HEK293T (cell line): ENCODE measurements around the gene NFX1.
"Not testable (repeated sequence)": the region's sequence is repeated elsewhere in the genome, so short reads cannot be mapped to it uniquely, and the experiment has no call there.

ENCODE experiments used
- BHLHE40 ChIP-seq: fragments of 450-650 bp; IDR thresholded peaks from 2 replicates; pipeline ENCODE4 v1.6.1; 2016; ENCODE audit warnings: mild to moderate bottlenecking, moderate library complexity, borderline replicate concordance
- CTBP1 ChIP-seq: fragments of 450-650 bp; IDR thresholded peaks from 2 replicates; pipeline ENCODE4 v1.6.1; 2016; ENCODE audit warnings: borderline replicate concordance
- FOXA1 ChIP-seq: fragments of 450-650 bp; IDR thresholded peaks from 2 replicates; pipeline ENCODE4 v1.6.1; 2016; ENCODE audit warnings: mild to moderate bottlenecking
- FOXM1 ChIP-seq: fragments of 450-650 bp; IDR thresholded peaks from 2 replicates; pipeline ENCODE4 v1.6.1; 2017; ENCODE audit warnings: mild to moderate bottlenecking, borderline replicate concordance
- SUZ12 ChIP-seq: fragments of 450-650 bp; IDR thresholded peaks from 2 replicates; pipeline ENCODE4 v1.6.1; 2016; ENCODE audit warnings: mild to moderate bottlenecking

DNA sequence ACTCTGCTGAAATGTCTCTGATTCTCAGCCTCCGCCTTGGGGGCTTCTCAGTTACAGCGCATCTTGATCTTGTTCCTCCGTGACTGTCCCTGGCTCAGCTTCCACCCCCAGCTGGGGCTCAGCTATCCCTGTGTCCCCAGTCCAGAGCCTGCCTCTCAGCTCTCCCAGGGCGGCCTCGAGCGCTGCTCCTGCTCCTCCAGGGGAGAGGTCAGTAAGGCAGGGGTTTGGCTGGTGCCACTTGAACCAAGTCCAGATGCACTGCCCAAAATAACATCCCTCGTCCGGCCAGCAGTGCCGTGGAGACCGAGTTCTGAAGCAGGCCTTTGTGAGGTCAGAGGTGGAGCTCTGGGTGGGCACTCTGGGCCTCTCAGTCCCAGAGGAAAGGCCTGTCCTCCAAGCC lies 112.1 kb downstream of the NFX1 start, which contains the start of gene AQP7:
- not testable (repeated sequence) for TF ChIP-seq SUZ12, FOXA1, FOXM1, BHLHE40, CTBP1
